Central memory CD8-positive, alpha-beta T cell (primary cell): ENCODE results near the gene PAQR4.
A peak's percentile ranks its signal among the peaks of the same experiment; 100 is the strongest.

Experiments
- ATAC-seq: fragments of 150-1000 bp; cut with Tn5 transposase; replicated peaks from 2 replicates; pipeline ENCODE4 v1.10.0; 2022; ENCODE audit warnings: mild to moderate bottlenecking, moderate FRiP score, moderate number of reproducible peaks; ENCODE audit not compliant: poor library complexity, severe bottlenecking; ENCODE audit errors: extremely low read depth
- DNase-seq, 2 donors: peaks; one replicate each; pipeline ENCODE4 v3.0.0; 2021; ENCODE audit warnings: low spot score in 2 of 2
- H3K27ac Mint-ChIP-seq: one replicate; pipeline ENCODE4 v1.8.0; 2022; ENCODE audit warnings: low read depth, mild to moderate bottlenecking, moderate library complexity, mixed read lengths
- H3K27me3 Mint-ChIP-seq: one replicate; pipeline ENCODE4 v1.8.0; 2022; ENCODE audit warnings: mixed read lengths
- H3K36me3 Mint-ChIP-seq: one replicate; pipeline ENCODE4 v1.8.0; 2022; ENCODE audit warnings: mild to moderate bottlenecking, moderate library complexity, mixed read lengths; ENCODE audit not compliant: insufficient read depth
- H3K4me1 Mint-ChIP-seq: one replicate; pipeline ENCODE4 v1.8.0; 2022; ENCODE audit warnings: mixed read lengths
- H3K4me3 Mint-ChIP-seq: one replicate; pipeline ENCODE4 v1.8.0; 2022; ENCODE audit warnings: mild to moderate bottlenecking, moderate library complexity, mixed read lengths
- H3K9me3 Mint-ChIP-seq: one replicate; pipeline ENCODE4 v1.8.0; 2022; ENCODE audit warnings: mixed read lengths

Gene PAQR4

DNA sequence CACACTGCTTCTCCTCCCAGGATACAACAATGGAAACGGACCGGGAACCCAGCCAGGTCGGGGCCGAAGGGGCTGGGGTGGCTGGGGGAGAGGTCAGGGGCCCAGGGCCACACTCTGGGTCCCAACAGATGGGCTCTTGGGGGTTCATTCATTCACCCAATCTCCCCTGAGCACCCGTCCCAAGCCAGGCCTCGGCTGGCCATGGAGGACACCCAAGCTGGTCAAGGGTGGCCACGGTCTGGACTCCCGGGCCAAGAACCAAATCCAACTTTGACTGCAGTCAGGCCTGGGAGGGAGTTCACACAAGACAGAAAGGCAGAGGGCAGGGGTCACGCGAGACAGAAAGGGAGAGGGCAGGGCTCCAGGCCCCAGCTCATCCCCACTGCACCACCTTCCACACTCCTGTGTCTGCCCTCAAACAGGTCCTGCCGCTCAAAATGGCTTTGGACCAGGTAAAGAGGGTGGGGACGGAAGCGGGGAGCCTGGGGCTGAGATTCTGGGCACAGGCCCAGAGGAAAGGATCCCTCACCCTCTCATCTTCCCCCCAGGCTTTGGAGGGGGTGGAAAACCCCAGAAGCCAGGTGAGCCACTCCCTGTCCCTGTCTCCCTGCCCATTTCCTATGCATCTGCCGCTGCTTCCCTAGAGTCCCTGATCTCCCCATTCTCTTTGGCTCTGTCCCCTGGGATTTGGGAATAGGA is 23.4 kb downstream of the PAQR4 start:
- Mint-ChIP-seq H3K27me3 (no peaks in the 10 kb centered on the region), H3K4me3 (no peak overlapping the region), H3K4me1 (no peaks in the 10 kb centered on the region), H3K27ac (no peak overlapping the region), H3K9me3 (no peaks in the 10 kb centered on the region), H3K36me3 (peaks cover 2% of the 10 kb centered on the region)
- no peak for DNase-seq
- ATAC-seq, result no peak

DNA sequence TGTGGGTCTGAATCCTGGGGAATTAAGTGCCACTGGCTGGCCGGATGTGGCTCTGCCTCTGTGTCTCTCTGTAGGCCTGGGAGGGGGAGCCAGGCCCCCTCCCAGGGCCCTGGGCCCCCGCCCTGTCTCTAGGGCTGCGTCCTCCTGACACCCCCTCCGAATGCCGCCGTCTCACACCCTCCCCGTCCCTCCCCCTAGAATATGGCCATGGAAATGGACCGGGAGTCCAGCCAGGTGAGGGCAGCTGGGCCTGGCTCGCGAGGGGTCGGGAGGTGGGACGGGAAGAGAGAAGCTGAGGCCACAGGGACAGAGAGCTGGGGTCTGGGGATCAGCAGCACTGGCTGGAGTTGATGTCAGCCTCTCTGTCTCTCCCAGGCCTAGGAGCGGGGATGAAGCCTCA is 27.1 kb downstream of the PAQR4 start:
- Mint-ChIP-seq H3K27me3 (peaks cover 25% of the 10 kb centered on the region), H3K4me3 (no peak overlapping the region), H3K4me1 (no peaks in the 10 kb centered on the region), H3K36me3 (no peaks in the 10 kb centered on the region), H3K27ac (no peak overlapping the region), H3K9me3 (no peaks in the 10 kb centered on the region)
- DNase-seq (no peak), ATAC-seq (no peak)

DNA sequence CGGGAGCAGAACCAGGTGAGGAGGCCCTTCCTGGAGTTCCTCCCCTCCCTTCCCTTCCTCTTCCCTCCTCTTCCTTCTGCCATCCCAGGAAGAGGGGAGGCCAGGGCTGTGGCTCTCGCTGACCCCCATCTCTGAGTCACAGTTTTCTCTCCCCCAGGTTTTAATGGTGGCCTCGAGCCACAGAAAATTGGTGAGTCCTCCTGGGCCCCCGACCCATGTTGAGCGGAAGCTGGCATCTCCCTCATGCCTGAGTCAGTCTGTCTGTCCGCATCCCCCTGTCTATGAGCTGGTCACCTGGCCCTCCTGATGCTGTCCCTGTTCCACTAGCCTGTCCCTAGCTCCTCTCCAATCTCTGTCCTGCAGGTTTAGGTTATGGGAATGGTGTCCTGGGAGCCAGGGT is 30.8 kb downstream of the PAQR4 start:
- DNase-seq, result no peak
- no peaks in the 10 kb centered on the region for H3K9me3 Mint-ChIP-seq
- no peak overlapping the region for H3K27ac Mint-ChIP-seq
- peaks cover 2% of the 10 kb centered on the region for H3K36me3 Mint-ChIP-seq
- no peaks in the 10 kb centered on the region for H3K4me1 Mint-ChIP-seq
- no peak for ATAC-seq
- no peak overlapping the region for H3K4me3 Mint-ChIP-seq
- H3K27me3 Mint-ChIP-seq, result peaks cover 25% of the 10 kb centered on the region

DNA sequence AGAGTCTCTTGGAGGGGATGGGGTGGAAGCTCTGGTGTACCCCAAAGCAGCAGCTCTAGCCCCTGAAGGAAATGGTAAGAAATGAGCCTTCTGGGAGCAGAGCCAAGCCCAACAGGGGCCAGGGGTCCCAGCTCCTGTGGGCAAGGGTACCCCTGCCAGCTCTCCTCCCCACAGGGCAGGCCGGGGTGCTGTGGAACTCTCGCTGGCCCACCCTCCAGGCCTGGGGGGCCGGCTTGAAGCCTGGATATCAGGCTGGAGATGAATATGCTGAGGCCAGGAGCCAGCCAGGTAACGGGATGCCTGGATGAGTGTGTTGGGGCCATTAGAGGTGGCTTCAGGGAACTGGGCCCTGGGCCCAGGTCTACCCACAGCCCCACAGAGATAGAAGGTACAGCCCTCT is 31.4 kb downstream of the PAQR4 start:
- no peak overlapping the region for H3K4me3 Mint-ChIP-seq

DNA sequence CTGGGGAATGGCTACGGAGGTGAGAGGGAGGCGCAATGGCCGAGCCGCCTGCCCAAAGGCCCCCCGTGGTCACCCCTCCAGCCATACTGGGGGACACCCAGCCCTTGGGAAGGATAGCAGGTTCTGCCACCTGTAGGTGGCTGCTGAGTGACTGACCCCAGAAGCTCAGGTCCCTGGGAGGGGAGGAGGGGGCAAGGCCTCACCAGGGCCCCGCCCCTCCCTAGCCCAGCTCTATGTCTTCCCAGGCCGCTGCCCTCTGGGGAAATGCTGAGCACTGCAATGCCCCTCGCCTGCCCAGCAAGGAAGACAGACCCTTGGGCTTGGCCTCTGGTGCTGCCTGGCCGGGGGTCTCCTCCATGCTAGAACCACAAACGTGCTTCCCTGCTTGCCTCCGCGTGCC is 32.2 kb downstream of the PAQR4 start:
- no peak overlapping the region for H3K27ac Mint-ChIP-seq

More for the DNA sequence above, 31.4 kb downstream of the PAQR4 start:
- ATAC-seq (no peak), DNase-seq (no peak)
- Mint-ChIP-seq H3K9me3 (no peaks in the 10 kb centered on the region), H3K36me3 (peaks cover 3% of the 10 kb centered on the region), H3K27ac (no peak overlapping the region), H3K4me1 (no peaks in the 10 kb centered on the region), H3K27me3 (peaks cover 25% of the 10 kb centered on the region)

DNA sequence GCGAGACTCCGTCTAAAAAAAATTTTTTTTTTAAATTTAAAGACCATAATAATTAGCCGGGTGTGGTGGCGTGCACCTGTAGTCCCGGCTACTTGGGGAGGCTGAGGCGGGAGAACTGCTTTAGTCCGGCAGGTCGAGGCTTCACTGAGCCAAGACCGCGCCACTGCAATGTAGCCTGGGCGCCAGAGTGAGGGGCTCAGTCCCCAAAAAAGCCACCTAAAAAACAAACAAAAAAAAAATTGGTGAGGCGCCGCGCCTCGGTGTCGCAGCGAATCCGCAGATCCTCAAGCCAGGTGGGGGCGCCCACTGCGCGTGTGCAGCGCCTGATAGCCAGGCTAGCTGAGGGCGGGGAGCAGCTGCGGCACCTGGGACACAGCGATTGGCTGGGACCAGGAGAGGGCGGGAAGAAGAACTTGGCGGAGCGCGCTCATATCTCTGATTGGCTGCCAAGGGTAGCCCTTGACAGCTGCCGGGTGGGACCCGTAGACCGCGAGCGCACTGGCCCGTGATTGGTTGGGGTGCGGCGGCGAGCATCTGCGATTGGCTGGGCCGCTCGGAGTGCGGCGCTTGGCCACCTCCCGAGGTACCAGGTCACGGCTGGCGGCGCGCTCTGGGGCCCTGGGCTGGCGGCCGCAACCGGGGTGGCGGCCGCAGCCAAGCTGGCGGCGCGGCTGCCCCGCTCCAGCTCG is 34.6 kb downstream of the PAQR4 start:
- Mint-ChIP-seq H3K36me3 (peaks cover 3% of the 10 kb centered on the region), H3K4me3 (peak overlapping the region; percentile 73), H3K27ac (no peak overlapping the region), H3K9me3 (no peaks in the 10 kb centered on the region), H3K27me3 (peaks cover 36% of the 10 kb centered on the region), H3K4me1 (peaks cover 20% of the 10 kb centered on the region)
- DNase-seq (peak; percentile 81 to 94), ATAC-seq (peak; percentile 99)

More for the DNA sequence above, 32.2 kb downstream of the PAQR4 start:
- DNase-seq (no peak), ATAC-seq (no peak)
- H3K36me3 Mint-ChIP-seq, result peaks cover 3% of the 10 kb centered on the region
- H3K4me1 Mint-ChIP-seq, result no peaks in the 10 kb centered on the region
- H3K27me3 Mint-ChIP-seq, result peaks cover 25% of the 10 kb centered on the region
- H3K4me3 Mint-ChIP-seq, result no peak overlapping the region
- H3K9me3 Mint-ChIP-seq, result no peaks in the 10 kb centered on the region

DNA sequence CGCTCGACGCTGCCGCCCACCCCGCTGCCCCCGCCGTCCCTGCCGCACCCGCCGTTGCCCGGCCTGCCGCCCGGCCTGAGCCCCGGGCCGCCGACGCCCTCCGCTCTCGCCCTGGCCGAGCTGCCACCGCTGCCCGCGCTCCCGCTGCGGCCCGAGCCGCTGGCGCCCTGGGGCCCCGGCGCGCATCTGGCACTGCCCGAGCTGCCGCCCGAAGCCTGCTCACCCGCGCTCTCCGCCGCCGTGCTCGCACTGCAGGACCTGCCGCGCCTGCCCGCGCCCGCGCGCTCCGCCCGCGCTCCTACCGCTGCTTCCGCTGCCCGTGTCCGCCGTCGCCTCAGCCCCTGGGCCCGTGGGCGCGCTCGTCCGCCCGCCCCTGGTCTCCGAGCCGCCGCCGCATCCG is 35.2 kb downstream of the PAQR4 start:
- ATAC-seq, result peak; percentile 12
- Mint-ChIP-seq H3K36me3 (peaks cover 3% of the 10 kb centered on the region), H3K27me3 (peaks cover 30% of the 10 kb centered on the region), H3K9me3 (no peaks in the 10 kb centered on the region), H3K4me1 (peaks cover 20% of the 10 kb centered on the region), H3K27ac (no peak overlapping the region), H3K4me3 (peak overlapping the region; percentile 73)
- no peak for DNase-seq

DNA sequence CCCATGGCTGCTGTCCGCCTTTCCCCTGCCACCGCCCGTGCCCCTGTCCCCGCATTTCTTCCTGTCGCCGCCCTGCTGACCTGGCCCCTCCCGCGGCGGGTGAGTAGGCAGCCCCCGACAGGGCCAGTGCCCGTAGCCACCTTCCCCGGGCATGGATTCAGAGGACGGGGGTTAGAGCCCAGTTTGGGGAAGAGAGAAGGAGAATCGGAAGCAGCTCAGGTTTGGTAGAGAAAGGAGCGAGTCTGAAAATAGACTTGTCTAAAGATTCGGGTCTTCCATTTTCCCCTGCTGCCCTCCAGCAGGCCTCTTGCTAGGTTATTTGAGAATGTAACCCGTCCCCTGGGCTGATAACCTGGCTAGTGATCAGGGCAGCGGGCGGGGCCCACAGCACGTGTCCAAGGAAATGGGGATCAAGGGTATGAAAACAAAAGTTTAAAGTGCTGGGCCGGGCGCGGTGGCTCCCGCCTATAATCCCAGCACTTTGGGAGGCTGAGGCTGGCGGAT is 35.7 kb downstream of the PAQR4 start:
- peaks cover 25% of the 10 kb centered on the region for H3K27me3 Mint-ChIP-seq
- DNase-seq (no peak), ATAC-seq (no peak)
- peaks cover 20% of the 10 kb centered on the region for H3K4me1 Mint-ChIP-seq
- H3K27ac Mint-ChIP-seq, result no peak overlapping the region
- H3K36me3 Mint-ChIP-seq, result peaks cover 3% of the 10 kb centered on the region
- H3K9me3 Mint-ChIP-seq, result no peaks in the 10 kb centered on the region
- peak overlapping the region; percentile 66 for H3K4me3 Mint-ChIP-seq

DNA sequence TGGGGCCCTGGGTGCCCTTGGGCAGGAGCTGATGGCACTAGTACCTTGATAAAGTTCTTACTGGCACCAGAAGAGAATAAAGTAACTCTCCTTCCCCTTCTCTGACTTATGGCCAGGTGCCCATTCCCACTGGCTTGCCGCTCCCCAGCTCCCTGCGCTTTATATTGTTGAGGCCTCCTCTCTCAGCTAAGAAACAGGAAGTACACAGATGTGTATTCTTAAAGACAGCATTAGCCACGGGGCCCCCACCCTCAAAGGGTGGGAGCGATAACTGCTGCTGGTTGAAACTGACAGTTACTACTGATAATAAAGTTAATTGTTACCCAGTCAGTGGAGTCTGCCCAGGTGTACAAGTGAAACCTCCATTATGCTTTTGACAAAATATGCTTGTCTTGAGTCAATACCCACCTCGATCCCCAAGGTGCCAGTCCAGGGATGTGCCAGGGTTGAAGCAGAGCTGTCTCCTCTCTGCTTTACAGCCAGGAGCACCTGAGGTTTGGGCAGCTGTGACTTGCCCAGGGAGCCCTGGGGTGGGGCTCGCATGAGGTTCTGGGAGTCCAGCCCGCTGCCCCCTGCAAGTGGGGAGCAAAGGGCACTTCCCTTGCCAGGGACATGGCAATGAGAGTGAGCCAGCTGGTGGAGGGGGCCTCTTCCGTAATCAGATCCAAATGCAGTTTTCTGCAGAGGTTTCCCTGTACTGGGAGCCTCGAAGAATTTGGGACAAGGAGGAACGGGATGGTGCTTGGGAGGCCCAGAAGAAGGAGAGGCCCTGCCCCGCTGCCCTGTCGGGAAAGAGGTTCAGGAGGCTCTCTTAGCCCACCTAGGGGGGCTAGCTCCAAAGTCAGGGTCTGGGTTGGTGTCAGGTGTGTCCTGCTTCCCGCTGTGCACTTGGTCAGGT is 38.2 kb downstream of the PAQR4 start:
- Mint-ChIP-seq H3K36me3 (peaks cover 3% of the 10 kb centered on the region), H3K27ac (no peak overlapping the region), H3K9me3 (no peaks in the 10 kb centered on the region), H3K4me1 (peaks cover 20% of the 10 kb centered on the region), H3K27me3 (peaks cover 11% of the 10 kb centered on the region), H3K4me3 (peak overlapping the region; percentile 11)
- ATAC-seq (no peak), DNase-seq (no peak)

DNA sequence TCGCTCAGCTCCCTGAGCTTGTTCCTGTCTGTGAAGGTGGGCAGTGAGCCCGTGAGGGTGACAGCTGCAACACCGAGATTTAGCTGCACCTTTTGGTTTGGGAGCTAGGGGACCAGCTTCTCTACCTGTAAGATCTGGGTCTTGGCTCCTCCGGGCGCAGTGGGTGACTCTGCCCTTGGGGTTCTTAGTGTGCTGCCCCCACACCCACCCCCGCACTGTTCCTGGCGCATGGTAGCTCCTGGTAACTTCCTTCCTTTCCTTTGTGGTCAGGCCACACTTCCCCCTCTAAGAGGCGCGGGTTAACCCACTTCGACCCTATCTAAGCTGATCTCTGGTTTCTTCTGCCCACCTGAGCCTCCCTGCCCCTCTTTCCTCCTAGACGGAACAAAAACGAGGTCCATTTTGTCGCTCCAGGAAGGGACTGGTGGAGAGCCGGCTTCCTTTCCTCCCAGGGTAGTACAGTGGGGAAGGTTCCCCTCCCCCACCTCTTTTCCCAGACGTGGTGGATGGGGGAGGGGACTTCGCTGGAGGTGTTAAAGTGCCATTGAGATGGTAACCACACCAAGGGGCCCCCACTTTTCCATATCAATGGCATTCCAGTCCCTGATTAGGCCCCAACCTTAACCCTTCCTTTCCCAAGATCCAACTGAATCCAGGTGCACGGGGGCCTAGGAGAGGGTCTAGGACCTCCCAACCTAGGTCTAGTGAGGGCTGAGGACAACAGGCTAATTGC is 39.0 kb downstream of the PAQR4 start:
- H3K27ac Mint-ChIP-seq, result no peak overlapping the region
- DNase-seq (no peak), ATAC-seq (no peak)
- peak overlapping the region; percentile 51 for H3K4me3 Mint-ChIP-seq
- H3K27me3 Mint-ChIP-seq, result peaks cover 11% of the 10 kb centered on the region
- H3K9me3 Mint-ChIP-seq, result no peaks in the 10 kb centered on the region
- peaks cover 3% of the 10 kb centered on the region for H3K36me3 Mint-ChIP-seq
- H3K4me1 Mint-ChIP-seq, result peaks cover 20% of the 10 kb centered on the region

DNA sequence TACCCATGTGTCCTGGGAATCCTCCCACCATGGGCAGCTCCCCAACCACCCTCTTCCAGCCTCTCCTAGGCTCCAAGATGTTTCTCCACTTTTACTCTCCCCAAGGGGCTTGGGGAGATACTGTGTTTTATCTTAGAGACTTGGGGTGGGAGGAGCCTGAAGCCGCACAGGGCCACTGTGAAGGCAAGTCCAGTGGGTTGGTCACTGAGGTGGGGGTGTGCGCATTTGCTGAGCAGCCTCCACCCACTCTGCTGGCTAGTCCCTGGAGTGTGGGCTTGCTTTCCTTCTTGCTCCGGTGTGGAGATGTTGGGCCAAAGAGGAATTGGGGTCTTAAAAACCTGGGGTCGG is 39.5 kb downstream of the PAQR4 start:
- peaks cover 11% of the 10 kb centered on the region for H3K27me3 Mint-ChIP-seq
- DNase-seq (no peak), ATAC-seq (no peak)
- H3K4me1 Mint-ChIP-seq, result peaks cover 20% of the 10 kb centered on the region
- peaks cover 3% of the 10 kb centered on the region for H3K36me3 Mint-ChIP-seq
- H3K4me3 Mint-ChIP-seq, result peak overlapping the region; percentile 51
- H3K9me3 Mint-ChIP-seq, result no peaks in the 10 kb centered on the region
- H3K27ac Mint-ChIP-seq, result no peak overlapping the region
